GM21423 (cell line): ENCODE data around the gene CCL15.
"Not testable (repeated sequence)": the region's sequence is repeated elsewhere in the genome, so short reads cannot be mapped to it uniquely, and the experiment has no call there.

ENCODE experiments used
- ATAC-seq: cut with Tn5 transposase; IDR thresholded peaks from one replicate; pipeline ENCODE4 v1.9.1; 2021; ENCODE audit warnings: mild to moderate bottlenecking, moderate library complexity; ENCODE audit not compliant: unreplicated experiment

CCL15 gene

GRCh38 chr17:36001110-36001771 lies at the start of gene CCL15:
TSS of gene CCL15 (minus strand) at chr17:36001553. CDS start at chr17:36001492, 61 bp downstream.
- no peak for ATAC-seq

- no peak for ATAC-seq
These were observed 48.3 kb upstream of the CCL15 start for GRCh38 chr17:36049643-36050042.

GRCh38 chr17:36048066-36048465 lies 46.7 kb upstream of the CCL15 start:
- no peak for ATAC-seq

GRCh38 chr17:36036235-36036634 lies 34.9 kb upstream of the CCL15 start:
- no peak for ATAC-seq

- no peak for ATAC-seq
These were observed 32.8 kb upstream of the CCL15 start for GRCh38 chr17:36034127-36034526.

- ATAC-seq = no peak
These were observed 29.6 kb upstream of the CCL15 start for GRCh38 chr17:36030956-36031355.

GRCh38 chr17:36027761-36028160 lies 26.4 kb upstream of the CCL15 start:
- ATAC-seq = no peak

- no peak for ATAC-seq
These were observed 22.9 kb upstream of the CCL15 start for GRCh38 chr17:36024106-36024869.

GRCh38 chr17:36019423-36019822 lies 18.1 kb upstream of the CCL15 start:
- no peak for ATAC-seq

GRCh38 chr17:36017799-36018198 lies 16.4 kb upstream of the CCL15 start, which contains the start of gene CCL23:
TSS of gene CCL23 (minus strand) at chr17:36017972. CDS start at chr17:36017897, 75 bp downstream.
- ATAC-seq = no peak

- ATAC-seq = no peak
These were observed 15.2 kb upstream of the CCL15 start for GRCh38 chr17:36016555-36016954.

GRCh38 chr17:36015895-36016294 lies 14.5 kb upstream of the CCL15 start:
- ATAC-seq = not testable (repeated sequence)

- no peak for ATAC-seq
These were observed 13.6 kb upstream of the CCL15 start for GRCh38 chr17:36014946-36015345.

- no peak for ATAC-seq
These were observed 9.8 kb upstream of the CCL15 start for GRCh38 chr17:36011201-36011600.

- ATAC-seq = no peak
These were observed 7.8 kb upstream of the CCL15 start for GRCh38 chr17:36008998-36009665.

GRCh38 chr17:36004594-36005108 lies 3.3 kb upstream of the CCL15 start:
- ATAC-seq = no peak

- ATAC-seq = no peak
These were observed 1.3 kb upstream of the CCL15 start for GRCh38 chr17:36002631-36003030.

- ATAC-seq = no peak
These were observed 680 bp upstream of the CCL15 start for GRCh38 chr17:36001862-36002603.

- ATAC-seq = no peak
These were observed 632 bp downstream of the CCL15 start for GRCh38 chr17:36000732-36001109.

GRCh38 chr17:35998756-35999155 lies 2.6 kb downstream of the CCL15 start:
- ATAC-seq = no peak

- ATAC-seq = no peak
These were observed 3.3 kb downstream of the CCL15 start for GRCh38 chr17:35998018-35998545.
